Skin of body (tissue), 2 donors: Measurements from ENCODE around the gene MLH3. TPM values are rescaled to one million over a fixed set of nuclear protein-coding genes. Genes with fewer than 3 reads are reported as not detected.
A peak's percentile ranks its signal among the peaks of the same experiment; 100 is the strongest.

Experiments used
- DNase-seq: peaks from one replicate; lab custom pipeline; 2025; lab: John Stamatoyannopoulos, UW
- total RNA-seq: library from RNA; depleted of rRNA; stranded (reverse); fragments of >200 nt; gene quantifications from one replicate; pipeline ENCODE4 v1.2.3, GENCODE V29; 2014

Gene MLH3
- total RNA-seq, 1 donor from 2014 or later: 44.0 TPM

DNA sequence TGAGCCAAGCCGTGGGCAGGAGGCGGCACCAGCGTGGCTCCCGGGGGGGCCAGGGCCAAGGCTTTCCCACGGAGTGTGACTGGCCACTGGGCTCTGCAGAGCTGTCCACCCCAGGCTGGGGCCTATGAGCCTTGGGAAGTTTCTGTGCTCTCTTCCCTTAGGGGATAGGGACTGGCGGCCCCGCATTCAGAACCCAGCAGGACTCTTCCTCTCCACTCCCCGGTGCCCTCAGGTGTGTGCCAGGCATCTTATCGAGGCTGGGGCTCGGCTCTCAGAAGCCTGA is 66.3 kb downstream of the MLH3 start:
- DNase-seq: no peak

DNA sequence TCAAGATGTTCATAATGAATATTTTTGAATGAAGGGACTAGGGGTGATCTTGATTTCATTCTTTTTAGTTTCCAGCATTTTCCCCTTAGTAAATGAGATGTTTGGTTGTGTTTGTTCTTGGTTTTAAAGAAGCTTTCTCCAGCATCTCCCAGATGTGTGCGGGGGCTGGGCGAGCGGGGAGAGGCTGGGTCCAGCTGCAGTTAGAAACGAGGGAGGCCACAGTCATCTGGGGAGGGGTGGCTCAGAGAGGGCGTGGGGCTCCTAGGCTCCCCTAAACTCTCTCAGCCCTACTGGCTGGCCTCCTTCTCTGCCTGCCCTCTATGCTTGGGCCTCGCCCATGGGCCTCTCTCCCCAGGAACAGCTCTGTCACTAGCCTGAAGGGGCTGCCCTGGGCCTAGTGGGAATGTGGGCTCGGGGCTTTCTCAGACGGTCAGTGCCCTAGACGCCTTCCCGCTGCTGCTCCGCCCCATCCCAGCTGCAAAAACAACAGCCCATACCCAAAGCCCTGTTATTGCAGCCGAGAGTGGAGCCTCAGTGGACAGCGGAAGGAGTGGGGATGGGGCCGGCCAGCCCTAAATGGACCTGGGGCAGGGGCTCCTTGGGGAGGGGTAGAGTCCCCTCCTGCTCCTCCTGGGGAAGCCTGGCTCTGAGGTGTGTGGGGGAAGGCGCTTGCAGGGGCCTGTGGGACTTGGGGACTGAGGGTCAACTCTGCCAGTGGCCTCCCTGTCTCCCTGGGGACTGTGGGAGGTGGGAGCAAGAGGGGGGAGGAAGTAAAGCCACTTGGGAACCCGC is 66.8 kb downstream of the MLH3 start:
- no peak for DNase-seq

DNA sequence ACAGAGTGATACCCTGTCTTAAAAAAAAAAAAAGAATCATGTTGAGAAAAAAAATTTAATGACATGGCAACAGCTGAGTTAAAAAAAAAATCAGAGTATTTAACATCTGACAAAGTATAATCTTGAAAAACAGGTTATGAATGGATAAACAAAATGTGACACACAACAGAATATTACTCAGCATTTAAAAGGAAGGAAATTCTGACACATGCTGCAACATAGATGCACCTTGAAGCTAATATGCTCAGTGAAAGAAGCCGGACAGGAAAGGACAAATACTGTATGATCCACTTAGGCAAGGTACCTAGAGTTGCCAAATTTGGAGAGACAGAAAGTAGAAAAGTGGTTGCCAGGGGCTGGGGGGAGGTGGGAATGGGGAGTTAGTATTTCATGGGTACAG is 67.9 kb downstream of the MLH3 start:
- DNase-seq: no peak

DNA sequence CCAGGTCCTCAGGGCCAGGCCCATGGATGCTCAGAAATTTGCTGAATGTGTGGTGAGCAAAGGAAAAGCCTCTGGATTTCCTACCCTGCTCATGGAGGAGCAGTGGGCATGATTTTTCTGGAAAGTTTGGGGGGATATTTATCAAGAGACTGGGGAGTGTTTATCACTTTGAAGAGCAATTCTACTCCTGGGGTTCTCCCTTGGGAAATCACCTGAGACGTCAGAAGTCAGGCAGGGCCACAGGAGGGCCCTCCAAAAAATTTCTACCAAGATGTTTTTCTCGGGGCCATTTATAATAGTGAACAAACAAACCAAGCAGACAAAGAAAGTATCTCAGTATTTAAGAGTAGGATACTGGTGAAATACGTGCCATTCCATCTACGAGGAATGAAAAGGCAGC is 68.6 kb downstream of the MLH3 start:
- no peak for DNase-seq

DNA sequence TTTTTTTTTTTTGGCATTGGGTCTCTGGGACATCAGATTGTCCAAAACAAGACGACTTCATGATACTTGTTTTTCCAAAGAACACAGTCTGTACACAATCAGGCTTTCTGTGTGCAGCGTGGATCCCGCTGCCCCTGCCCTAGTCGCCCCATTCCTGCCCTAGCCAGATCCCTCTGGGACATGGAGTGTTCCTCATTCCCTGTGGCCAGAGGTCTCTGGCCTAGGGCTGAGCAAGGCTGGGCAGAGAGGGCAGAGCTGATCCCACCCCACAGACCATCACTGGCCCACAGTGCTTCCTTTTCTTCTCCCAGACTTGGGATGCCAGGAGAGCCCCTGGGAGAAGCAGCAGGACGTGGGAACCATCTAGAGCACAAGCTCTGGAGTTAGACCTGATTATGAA is 69.4 kb downstream of the MLH3 start:
- no peak for DNase-seq

DNA sequence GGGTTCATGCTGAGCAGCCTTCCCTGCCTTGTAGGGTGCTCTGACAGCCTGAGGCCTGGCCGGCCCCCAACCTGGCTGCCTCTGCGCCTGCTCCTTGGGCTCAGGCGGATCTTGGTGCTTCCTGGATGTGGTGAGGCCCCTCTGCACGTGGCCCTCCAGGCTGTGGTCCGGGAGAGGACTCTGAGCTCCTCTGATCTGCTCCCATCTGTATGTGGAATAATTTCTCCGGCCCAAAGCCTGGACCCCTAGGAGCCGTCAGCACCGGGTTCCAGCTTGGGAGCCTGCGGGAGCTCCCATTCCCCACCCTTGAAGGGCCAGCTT is 69.8 kb downstream of the MLH3 start:
- no peak for DNase-seq

DNA sequence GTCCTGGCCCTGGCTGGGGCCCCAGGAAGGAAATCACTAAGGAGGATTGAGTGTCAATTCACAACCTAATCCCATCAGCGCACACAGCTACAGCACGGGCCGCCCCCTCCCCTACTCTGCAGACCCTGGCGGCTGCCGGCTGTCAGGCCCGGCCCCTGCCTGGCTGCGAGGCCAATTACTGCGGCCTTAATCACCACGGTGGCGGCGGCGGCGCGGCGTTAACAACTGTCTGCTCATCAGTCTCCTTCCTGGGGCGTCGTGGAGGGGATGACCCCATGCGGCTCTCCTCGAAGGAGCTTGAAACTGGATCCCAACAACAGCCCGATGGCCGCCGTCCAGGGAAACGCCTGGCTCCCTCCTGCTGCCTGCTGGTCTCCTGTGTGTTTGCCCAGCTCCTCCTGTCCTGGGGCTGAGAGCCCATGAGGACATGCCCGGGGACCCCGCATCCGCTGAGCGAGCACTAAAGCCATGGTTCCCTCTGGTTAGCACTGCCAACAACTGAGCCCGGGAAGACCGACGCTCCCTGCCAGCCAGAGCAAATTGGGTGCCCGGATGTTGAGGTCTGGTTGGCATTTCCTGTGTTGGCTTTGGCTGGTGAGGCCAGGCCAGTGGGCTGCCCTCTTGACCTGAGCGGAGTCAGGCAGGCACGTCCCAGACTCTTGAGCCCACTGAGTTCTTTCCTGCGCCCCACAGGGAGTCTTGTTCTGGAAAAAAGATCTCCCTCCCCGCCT is 70.4 kb downstream of the MLH3 start:
- no peak for DNase-seq

DNA sequence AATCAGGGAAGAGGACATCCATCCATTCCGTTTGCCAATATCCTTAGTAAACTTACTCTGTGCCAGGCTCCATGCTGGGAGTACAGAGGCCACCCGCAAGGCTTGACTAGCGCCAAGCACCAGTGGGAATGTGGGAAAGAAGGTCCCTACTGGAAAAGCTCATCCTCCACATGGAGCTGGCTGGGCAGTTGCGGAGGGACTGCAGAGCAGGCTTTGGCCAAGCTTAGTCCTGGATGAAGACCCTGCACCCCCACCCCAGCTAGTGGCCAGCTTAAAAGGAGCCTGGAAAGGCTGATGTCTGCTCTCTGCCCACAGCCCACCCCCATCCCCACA is 70.9 kb downstream of the MLH3 start:
- DNase-seq: no peak

DNA sequence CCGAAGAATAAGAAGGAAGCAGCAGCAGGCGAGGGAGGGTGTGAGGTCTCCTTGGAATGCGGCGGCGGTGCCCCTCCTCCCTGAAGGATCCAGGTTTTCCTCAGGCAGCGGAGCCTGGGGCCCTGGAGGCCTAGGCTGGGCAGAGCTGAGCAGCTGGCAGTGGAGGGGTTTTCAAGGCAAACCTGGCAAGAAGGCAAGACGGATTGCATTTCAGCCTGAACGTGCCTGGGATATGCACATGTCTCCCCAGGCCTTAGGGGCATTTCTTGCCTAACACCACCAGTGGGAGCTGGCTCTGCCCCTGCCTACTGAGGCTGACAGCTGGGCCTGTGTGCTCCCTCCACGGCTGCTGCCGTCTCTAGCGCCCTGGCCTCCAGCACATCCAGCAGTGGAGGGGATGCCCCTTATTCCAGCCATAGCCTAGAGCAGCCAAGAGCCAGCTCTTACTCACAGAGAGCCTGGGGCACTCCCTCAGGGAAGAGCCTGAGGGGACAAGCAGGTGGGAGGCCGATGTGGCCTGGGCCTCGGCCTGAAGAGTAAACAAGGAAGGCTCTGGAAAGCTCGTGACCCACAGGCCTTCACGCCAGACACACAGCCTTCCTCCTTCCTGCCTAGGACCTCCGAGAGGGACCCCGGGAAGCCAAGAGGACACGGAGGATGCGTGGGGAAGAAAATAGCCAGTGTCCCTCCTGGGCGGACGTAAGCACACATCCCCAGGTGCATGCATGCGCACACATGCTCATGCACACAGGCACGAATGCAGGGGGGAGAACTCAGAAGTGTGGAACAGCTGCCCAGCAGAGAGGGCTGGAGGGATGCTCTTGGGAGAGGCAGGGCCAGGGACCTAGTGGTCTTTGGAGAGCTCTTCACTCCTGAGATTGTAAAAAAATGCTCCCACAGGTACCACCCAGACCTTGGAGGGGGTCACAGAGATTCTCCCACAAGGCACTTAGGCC is 71.5 kb downstream of the MLH3 start:
- peak; percentile 24 for DNase-seq

DNA sequence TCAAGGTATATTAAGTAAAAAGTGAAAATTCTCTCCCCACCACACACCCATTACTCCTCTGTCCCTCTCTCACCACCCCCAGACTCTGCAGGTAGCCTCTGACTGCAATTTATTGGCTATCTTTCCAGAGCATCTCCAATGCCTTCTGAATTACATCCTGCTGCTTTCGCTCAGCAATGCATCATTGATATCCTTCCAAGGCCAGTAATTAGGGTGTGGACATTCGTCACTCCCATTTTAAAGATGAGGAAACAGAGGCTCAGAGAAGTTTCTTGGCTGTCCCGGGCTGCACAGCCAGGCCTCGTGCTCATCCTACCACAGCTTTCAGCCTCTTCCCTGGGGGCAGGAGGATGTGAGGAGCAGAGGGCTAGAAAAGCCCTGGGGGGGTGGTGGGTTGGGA is 72.2 kb downstream of the MLH3 start:
- DNase-seq: no peak

DNA sequence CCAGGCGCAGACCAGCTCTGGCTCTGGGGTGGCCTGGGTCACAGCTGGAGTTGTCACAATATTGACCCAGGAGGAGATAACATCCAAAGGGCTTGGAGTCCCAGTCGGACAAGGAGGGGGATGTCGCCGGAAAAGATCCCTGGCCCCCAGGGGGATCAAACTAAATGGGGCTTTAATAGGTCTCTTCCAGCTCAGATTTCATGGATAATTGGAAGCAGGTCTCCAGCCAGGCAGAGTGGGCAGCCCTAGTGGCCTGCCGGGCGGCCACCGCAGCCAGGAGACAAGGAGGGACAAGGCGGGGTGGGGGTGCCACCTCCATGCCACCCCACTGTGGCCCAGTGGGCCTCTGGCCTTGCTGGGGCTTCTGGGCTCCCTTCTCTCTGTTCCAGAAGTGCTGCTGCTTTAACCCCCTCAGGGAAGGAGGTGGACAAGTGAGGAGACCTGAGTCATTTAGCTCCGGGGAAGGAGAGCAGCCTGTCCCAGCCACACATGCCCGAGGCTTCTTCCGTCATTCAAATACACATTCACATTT is 72.8 kb downstream of the MLH3 start:
- no peak for DNase-seq

DNA sequence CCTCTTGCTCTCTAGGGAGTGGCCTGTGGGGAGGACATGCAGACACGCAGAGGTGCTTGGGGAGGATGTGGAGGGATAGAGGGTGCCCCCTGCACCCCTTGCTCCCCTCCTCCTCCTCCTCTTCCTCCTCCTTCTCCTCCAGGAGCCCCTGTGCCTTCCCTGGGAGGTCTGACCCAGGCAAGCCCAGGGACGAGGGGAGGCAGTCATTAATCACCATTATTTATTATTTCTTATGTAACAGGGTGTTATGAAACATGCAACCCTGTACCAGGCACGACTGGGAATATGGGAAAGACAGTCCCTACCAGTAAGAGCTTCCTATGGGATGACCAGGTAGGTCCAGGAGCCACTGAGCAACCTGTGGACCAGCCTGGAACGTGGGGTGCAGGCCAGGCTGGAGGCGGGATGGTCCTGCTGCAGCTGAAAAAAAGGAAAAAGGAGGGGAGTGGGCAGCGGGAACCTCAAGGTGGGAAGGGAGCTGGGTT is 73.3 kb downstream of the MLH3 start:
- DNase-seq: no peak

DNA sequence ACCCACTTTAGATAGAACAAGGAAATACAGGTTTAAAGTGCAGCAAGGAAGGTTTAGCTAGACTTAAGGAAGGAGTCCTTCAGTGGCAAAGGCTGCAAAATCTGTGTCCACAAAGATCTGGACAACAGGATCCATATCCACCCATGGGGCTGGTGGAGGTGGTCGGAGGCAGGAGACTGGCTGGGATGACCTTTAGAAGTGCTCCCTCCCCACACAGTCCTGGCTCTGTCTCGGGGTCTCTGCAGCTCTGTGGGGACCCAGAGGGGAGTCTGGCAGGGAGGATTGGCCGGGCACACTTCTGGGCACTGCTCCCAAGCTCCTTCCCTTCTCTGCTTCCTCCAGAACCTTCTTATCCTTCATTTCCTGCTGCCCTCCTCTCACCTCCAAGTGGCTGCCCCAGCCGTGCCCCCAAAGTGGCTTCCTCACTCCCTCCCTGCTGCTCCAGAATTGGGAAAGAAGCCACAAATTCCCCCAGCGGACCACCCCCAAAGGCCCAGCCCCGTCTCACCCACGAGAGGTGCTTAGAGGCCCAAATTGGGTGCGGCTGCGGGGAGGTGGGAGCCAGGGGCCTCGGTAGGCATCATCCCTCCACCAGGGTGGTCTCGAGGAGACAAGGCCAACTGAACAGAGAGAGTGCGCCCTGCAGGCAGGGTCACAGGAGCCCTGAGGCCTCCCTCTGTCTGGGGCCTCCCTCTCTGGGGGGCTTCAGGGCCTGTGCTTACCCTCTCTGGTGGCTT is 73.9 kb downstream of the MLH3 start:
- no peak for DNase-seq

DNA sequence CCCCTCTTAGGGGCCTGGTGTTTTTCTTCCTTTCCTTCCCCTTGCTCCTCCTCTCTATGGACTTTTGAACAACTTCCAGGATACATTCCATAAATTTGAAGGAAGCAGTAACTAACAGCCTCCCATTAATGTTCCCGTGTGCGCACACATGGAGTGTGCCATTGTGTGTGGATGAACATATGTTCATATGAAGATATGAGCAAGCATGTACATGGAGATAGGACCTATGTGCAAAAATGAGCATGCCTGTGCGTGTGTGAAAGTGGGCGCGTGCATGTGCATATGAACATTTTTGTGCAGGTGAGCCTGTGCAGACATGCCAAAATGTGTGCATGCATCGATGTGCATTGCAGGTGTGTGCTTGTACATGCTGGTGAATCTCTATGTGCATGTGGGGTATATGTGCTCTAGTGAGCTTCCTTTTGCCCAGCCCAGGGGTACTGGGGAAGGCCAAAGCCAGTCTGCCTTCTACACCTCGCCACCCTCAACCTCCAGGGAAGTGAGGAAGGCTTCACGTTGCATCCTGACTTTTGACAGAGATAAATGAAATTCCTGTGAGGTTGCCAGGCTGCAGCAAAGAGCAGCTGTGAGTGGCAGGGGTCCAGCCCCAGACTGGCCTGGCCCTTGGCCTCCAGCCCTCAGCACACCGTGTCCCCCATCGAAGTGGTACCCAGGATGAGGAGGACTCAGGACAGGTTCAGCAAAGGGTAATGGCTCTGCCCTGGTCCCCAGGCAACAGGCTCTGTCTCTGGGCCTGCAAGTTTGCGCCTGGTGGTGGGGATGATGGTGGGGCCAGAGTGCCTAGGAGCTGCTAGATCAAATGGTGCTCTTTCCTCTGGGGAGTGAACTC is 74.8 kb downstream of the MLH3 start:
- no peak for DNase-seq

DNA sequence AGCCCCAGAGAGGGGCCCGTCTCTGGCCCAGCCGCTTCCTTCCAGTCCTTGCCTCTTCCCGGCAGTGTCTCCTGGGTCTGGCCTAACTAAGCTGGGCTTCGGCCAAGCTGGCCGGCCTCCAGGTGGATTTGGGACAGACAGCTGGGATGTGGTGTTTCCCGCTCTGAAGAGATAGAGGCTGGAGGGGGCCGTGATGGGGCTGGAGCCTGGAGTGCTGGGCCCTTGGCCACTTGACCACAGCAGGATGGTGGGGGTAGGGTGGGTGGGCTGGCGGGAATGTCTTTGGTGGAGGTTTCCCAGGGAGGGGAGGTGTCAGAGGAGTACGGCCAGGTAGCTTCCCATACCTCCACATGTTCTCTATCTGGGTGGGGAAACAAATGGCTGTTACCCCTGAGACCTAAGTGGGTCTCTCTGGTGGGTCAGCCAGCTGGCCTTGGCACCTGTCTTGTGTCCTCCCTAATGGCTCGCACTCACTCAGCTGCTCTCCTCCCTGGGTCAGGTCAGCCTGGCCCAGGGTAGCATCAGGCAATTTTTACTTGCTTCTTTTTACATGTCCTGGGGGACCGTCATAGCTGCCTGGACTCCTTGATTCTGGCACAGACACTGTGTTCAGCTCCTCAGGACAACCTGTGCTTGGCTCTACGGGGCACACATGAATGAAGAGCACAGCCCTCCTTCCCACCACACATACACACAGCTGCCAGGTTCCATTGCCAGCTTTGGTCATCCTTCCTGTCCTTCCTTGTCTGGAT is 76.0 kb downstream of the MLH3 start:
- DNase-seq: peak; percentile 61

DNA sequence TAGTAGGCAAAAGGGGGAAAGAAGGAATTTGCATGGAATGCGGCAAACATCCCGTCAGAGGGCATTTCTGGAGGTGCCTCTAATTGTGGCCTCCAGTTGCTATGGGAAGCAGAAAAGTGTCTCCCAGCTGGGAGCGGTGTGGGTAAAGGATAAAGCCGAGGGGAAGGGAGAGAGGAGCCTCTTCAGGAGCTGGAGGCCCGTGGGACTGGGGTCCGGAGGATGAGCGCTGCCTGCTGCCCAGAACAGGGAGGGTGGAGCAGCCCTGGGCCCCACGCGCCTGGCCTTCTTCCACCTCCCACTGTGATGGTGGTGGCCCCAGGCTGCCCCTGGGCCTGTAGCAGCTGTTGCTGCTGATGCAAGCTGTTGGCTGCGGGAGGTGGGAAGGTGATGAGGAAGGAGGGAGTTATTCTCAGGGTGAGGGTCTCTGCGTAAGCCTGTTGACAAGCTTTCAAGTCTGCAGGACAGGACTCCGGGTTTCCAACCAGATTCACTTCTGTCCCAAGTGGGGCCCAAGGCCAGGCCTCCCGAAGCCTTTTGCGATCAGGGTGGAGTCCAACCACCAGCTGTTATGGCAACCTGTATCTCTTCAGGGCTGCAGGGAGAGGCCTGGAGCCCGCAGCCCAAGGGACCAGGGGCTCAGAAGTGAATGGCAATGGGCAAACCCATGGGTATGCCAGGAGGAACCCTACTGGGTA is 76.8 kb downstream of the MLH3 start:
- peak; percentile 61 for DNase-seq

DNA sequence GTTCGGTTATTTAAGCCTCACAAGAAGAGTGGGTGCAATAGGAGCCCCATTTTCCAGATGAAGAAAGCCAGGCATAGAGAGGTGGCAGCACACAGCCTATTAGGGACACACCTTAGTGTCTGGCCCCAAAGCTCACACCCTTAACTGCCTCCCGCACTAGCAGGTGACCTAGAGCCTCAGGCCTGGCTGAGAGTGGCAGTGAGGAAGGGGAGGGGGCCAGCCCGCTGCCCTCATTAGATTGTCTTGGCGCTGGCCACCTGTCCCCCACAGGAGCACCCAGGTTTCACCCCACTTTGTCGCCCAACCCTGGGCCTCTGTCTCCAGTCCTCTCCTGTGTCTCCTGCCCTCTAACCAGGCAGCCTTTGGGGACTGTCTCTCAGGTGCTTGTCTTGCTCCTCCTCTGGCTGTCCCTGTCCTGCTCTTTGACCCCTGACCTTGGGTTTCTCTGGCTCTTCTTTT is 77.3 kb downstream of the MLH3 start:
- no peak for DNase-seq

DNA sequence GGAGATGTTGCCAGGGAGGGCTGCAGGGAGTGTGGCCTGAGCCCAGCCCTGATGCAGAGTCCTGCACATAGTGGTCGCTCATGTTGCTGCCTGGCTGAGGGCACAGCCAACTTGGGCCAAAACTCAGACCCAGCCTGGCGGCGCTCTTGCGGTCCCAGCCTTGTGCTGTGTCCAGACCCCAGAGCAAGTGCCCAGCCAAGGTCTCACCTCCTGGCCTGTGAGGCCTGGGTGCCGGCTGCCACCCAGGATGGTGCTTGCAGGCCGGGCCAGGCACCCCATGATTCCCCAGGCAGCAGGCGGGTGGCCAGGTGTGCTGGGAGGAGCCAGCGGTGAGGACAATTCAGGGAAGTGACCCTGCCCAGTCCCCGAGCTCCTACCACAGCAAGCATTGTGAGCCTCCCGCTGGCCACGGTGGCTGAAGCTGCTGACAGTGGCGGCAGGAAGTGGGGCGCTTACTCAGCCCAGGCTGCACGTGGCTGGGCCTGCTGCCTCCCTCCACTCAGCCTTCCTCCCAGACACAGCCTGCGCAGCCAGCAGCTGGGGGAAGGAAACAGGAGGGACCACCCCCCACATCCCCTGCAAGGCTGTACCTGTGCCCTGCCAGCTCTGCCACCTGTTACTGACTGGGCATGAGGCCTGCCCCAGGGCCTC is 78.1 kb downstream of the MLH3 start:
- DNase-seq: no peak
